HEK293 (cell line): ENCODE data around the gene ATAD1.
A peak's percentile ranks its signal among the peaks of the same experiment; 100 is the strongest.

Source experiments
- CTCF ChIP-seq: fragments of 450-650 bp; formaldehyde crosslinking; IDR thresholded peaks from 2 replicates; pipeline ENCODE4 v1.5.1; 2016; ENCODE audit warnings: missing biosample characterization, missing genetic modification characterization
- GLIS1 ChIP-seq: fragments of 450-650 bp; formaldehyde crosslinking; IDR thresholded peaks from 2 replicates; pipeline ENCODE4 v1.5.1; 2016; ENCODE audit warnings: missing biosample characterization, missing genetic modification characterization
- KLF10 ChIP-seq: fragments of 450-650 bp; IDR thresholded peaks from 2 replicates; pipeline ENCODE4 v1.5.1; 2018; ENCODE audit warnings: missing biosample characterization, mild to moderate bottlenecking, missing genetic modification characterization
- KLF8 ChIP-seq: fragments of 450-650 bp; formaldehyde crosslinking; IDR thresholded peaks from 2 replicates; pipeline ENCODE4 v1.5.1; 2016; ENCODE audit warnings: missing biosample characterization, missing genetic modification characterization
- REST ChIP-seq: fragments of 450-650 bp; formaldehyde crosslinking; IDR thresholded peaks from 2 replicates; pipeline ENCODE4 v1.5.1; 2016; ENCODE audit warnings: missing biosample characterization, missing genetic modification characterization
- SP7 ChIP-seq: fragments of 450-650 bp; formaldehyde crosslinking; IDR thresholded peaks from 2 replicates; pipeline ENCODE4 v1.5.1; 2016; ENCODE audit warnings: missing biosample characterization, missing genetic modification characterization
- TCF7L2 ChIP-seq: IDR thresholded peaks from 2 replicates; pipeline ENCODE4 v1.6.1; 2011; ENCODE audit warnings: low read depth, mild to moderate bottlenecking, inconsistent platforms, low read length, moderate library complexity, borderline replicate concordance
- TRIM28 ChIP-seq: IDR thresholded peaks from 2 replicates; pipeline ENCODE4 v1.6.1; 2011; ENCODE audit warnings: low read length, control low read depth, borderline replicate concordance
- WT1 ChIP-seq: fragments of 450-650 bp; formaldehyde crosslinking; IDR thresholded peaks from 2 replicates; pipeline ENCODE4 v1.5.1; 2016; ENCODE audit warnings: missing biosample characterization, missing genetic modification characterization
- ZBTB6 ChIP-seq: fragments of 450-650 bp; formaldehyde crosslinking; IDR thresholded peaks from 2 replicates; pipeline ENCODE4 v1.5.1; 2017; ENCODE audit warnings: missing biosample characterization, missing genetic modification characterization
- ZFP37 ChIP-seq: fragments of 450-650 bp; formaldehyde crosslinking; IDR thresholded peaks from 2 replicates; pipeline ENCODE4 v1.5.1; 2016; ENCODE audit warnings: missing biosample characterization, missing genetic modification characterization
- ZNF214 ChIP-seq: fragments of 450-650 bp; formaldehyde crosslinking; IDR thresholded peaks from 2 replicates; pipeline ENCODE4 v1.5.1; 2017; ENCODE audit warnings: missing biosample characterization, mild to moderate bottlenecking, missing genetic modification characterization, borderline replicate concordance
- ZNF221 ChIP-seq: fragments of 450-650 bp; formaldehyde crosslinking; IDR thresholded peaks from 2 replicates; pipeline ENCODE4 v1.5.1; 2017; ENCODE audit warnings: missing biosample characterization, missing genetic modification characterization, borderline replicate concordance
- ZNF23 ChIP-seq: fragments of 450-650 bp; formaldehyde crosslinking; IDR thresholded peaks from 2 replicates; pipeline ENCODE4 v1.5.1; 2016; ENCODE audit warnings: missing biosample characterization, missing genetic modification characterization, borderline replicate concordance
- ZNF473 ChIP-seq: fragments of 450-650 bp; formaldehyde crosslinking; IDR thresholded peaks from 2 replicates; pipeline ENCODE4 v1.5.1; 2017; ENCODE audit warnings: missing biosample characterization, missing genetic modification characterization
- ZNF521 ChIP-seq: fragments of 450-650 bp; formaldehyde crosslinking; IDR thresholded peaks from 2 replicates; pipeline ENCODE4 v1.5.1; 2017; ENCODE audit warnings: missing biosample characterization, mild to moderate bottlenecking, missing genetic modification characterization
- ZNF555 ChIP-seq: fragments of 450-650 bp; formaldehyde crosslinking; conservative IDR thresholded peaks from 2 replicates; pipeline ENCODE4 v1.5.1; 2017; ENCODE audit warnings: missing biosample characterization, mild to moderate bottlenecking, missing genetic modification characterization, inconsistent platforms
- ZNF701 ChIP-seq: fragments of 450-650 bp; formaldehyde crosslinking; IDR thresholded peaks from 2 replicates; pipeline ENCODE4 v1.5.1; 2016; ENCODE audit warnings: missing biosample characterization, missing genetic modification characterization
- ZNF830 ChIP-seq: fragments of 450-650 bp; IDR thresholded peaks from 2 replicates; pipeline ENCODE4 v1.5.0; 2018; ENCODE audit warnings: missing biosample characterization, missing genetic modification characterization, low read depth, mild to moderate bottlenecking, moderate library complexity
- ZNF837 ChIP-seq: fragments of 450-650 bp; formaldehyde crosslinking; IDR thresholded peaks from 2 replicates; pipeline ENCODE4 v1.5.1; 2016; ENCODE audit warnings: missing biosample characterization, missing genetic modification characterization
- ZXDB ChIP-seq: fragments of 450-650 bp; formaldehyde crosslinking; IDR thresholded peaks from 2 replicates; pipeline ENCODE4 v1.5.1; 2016; ENCODE audit warnings: missing biosample characterization, missing genetic modification characterization
- TF ChIP-seq, protein P1 (sequence below): fragments of 450-650 bp; formaldehyde crosslinking; conservative IDR thresholded peaks from 2 replicates; pipeline ENCODE4 v1.5.1; 2016; ENCODE audit warnings: low read depth, missing biosample characterization, missing genetic modification characterization
- TF ChIP-seq, protein P2 (sequence below): fragments of 450-650 bp; formaldehyde crosslinking; IDR thresholded peaks from 2 replicates; pipeline ENCODE4 v1.5.1; 2016; ENCODE audit warnings: missing biosample characterization, missing genetic modification characterization
- TF ChIP-seq, protein P3 (sequence below): fragments of 450-650 bp; formaldehyde crosslinking; IDR thresholded peaks from 2 replicates; pipeline ENCODE4 v1.5.1; 2016; ENCODE audit warnings: missing biosample characterization, missing genetic modification characterization, borderline replicate concordance

The ATAD1 gene

GRCh38 chr10:87763086-87763861, 54.8 kb downstream of the ATAD1 start (continued):
- TF ChIP-seq, protein P1, sequence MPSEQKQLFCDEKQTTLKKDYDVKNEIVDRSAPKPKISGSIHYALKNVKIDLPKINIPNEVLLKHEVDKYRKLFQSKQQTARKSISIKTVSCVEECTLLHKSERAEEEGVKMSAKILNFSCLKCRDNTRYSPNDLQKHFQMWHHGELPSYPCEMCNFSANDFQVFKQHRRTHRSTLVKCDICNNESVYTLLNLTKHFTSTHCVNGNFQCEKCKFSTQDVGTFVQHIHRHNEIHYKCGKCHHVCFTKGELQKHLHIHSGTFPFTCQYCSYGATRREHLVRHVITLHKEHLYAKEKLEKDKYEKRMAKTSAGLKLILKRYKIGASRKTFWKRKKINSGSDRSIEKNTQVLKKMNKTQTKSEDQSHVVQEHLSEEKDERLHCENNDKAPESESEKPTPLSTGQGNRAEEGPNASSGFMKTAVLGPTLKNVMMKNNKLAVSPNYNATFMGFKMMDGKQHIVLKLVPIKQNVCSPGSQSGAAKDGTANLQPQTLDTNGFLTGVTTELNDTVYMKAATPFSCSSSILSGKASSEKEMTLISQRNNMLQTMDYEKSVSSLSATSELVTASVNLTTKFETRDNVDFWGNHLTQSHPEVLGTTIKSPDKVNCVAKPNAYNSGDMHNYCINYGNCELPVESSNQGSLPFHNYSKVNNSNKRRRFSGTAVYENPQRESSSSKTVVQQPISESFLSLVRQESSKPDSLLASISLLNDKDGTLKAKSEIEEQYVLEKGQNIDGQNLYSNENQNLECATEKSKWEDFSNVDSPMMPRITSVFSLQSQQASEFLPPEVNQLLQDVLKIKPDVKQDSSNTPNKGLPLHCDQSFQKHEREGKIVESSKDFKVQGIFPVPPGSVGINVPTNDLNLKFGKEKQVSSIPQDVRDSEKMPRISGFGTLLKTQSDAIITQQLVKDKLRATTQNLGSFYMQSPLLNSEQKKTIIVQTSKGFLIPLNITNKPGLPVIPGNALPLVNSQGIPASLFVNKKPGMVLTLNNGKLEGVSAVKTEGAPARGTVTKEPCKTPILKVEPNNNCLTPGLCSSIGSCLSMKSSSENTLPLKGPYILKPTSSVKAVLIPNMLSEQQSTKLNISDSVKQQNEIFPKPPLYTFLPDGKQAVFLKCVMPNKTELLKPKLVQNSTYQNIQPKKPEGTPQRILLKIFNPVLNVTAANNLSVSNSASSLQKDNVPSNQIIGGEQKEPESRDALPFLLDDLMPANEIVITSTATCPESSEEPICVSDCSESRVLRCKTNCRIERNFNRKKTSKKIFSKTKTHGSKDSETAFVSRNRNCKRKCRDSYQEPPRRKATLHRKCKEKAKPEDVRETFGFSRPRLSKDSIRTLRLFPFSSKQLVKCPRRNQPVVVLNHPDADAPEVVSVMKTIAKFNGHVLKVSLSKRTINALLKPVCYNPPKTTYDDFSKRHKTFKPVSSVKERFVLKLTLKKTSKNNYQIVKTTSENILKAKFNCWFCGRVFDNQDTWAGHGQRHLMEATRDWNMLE (tag by site-specific recombination), result no peak
- TF ChIP-seq REST (tag by site-specific recombination) (no peak), ZNF221 (tag by site-specific recombination) (no peak), ZNF830 (no peak), CTCF (no peak), GLIS1 (peak; percentile 57), ZNF214 (no peak), KLF10 (tag by site-specific recombination) (peak; percentile 56; the same call in 1 of the 2 replicates), ZFP37 (no peak), ZNF701 (tag by site-specific recombination) (no peak), TCF7L2 (peak; percentile 85), ZBTB6 (tag by site-specific recombination) (0 out of 2 replicates have a peak, but pooled peaks have one; percentile 14), ZNF837 (tag by site-specific recombination) (no peak), SP7 (peak; percentile 59; the same call in 1 of the 2 replicates), ZNF473 (no peak), KLF8 (tag by site-specific recombination) (peak; percentile 65; the same call in 1 of the 2 replicates), ZNF555 (tag by site-specific recombination) (no peak), TRIM28 (peak; percentile 74; the same call in 1 of the 2 replicates), ZXDB (tag by site-specific recombination) (peak; percentile 91), ZNF521 (no peak), ZNF23 (tag by site-specific recombination) (no peak), WT1 (tag by site-specific recombination) (peak; percentile 83)
- TF ChIP-seq, protein P2, sequence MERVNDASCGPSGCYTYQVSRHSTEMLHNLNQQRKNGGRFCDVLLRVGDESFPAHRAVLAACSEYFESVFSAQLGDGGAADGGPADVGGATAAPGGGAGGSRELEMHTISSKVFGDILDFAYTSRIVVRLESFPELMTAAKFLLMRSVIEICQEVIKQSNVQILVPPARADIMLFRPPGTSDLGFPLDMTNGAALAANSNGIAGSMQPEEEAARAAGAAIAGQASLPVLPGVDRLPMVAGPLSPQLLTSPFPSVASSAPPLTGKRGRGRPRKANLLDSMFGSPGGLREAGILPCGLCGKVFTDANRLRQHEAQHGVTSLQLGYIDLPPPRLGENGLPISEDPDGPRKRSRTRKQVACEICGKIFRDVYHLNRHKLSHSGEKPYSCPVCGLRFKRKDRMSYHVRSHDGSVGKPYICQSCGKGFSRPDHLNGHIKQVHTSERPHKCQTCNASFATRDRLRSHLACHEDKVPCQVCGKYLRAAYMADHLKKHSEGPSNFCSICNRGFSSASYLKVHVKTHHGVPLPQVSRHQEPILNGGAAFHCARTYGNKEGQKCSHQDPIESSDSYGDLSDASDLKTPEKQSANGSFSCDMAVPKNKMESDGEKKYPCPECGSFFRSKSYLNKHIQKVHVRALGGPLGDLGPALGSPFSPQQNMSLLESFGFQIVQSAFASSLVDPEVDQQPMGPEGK, result peak; percentile 71
- TF ChIP-seq, protein P3, sequence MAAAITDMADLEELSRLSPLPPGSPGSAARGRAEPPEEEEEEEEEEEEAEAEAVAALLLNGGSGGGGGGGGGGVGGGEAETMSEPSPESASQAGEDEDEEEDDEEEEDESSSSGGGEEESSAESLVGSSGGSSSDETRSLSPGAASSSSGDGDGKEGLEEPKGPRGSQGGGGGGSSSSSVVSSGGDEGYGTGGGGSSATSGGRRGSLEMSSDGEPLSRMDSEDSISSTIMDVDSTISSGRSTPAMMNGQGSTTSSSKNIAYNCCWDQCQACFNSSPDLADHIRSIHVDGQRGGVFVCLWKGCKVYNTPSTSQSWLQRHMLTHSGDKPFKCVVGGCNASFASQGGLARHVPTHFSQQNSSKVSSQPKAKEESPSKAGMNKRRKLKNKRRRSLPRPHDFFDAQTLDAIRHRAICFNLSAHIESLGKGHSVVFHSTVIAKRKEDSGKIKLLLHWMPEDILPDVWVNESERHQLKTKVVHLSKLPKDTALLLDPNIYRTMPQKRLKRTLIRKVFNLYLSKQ (tag by site-specific recombination), result no peak
